ENCODE results near the gene DPP8.

DNA sequence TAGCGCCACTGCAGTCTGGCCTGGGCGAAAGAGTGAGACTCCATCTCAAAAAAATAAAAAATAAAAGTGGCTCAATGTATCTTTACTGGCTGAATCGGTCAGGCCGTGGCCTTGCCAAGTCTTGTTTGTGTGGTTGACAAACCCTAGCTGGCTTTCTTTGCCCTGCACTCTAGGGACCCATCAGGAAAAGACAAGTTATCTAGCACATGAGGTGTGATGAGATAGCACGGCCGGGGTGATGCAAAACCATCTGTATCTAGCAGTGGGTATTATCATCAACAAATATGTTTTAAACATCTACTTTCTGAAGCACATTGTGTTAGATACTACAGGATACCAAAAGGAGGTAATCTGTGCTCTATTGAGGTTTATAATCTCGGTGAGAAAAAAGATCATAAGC is 3.9 kb upstream of the DPP8 start:
- no peak for TF ChIP-seq TAF1 (IDR thresholded peaks at IDR 0.05; ENCODE audit: borderline replicate concordance, low read depth, low read length)
- no peak for TF ChIP-seq POLR2AphosphoS5 (IDR thresholded peaks at IDR 0.05; ENCODE audit: low read depth, low read length)
- no peak for TF ChIP-seq POLR2A (IDR thresholded peaks at IDR 0.05; ENCODE audit: low read depth, low read length)
